Left ventricle myocardium inferior (tissue), 1 donor: ENCODE data around the gene NPR2. TPM values are rescaled to one million over a fixed set of nuclear protein-coding genes. Genes with fewer than 3 reads are reported as not detected.

Experiments used
- DNase-seq: peaks from one replicate; pipeline ENCODE4 v3.0.0-alpha.2; 2020
- H3K27ac ChIP-seq: fragments of 200-600 bp; replicated peaks from 2 replicates; pipeline ENCODE4 v1.8.0; 2021
- H3K27me3 ChIP-seq: fragments of 200-600 bp; 2 replicates; pipeline ENCODE4 v1.8.0; 2021; ENCODE audit warnings: low read depth
- H3K36me3 ChIP-seq: fragments of 200-600 bp; 2 replicates; pipeline ENCODE4 v1.8.0; 2021
- H3K4me1 ChIP-seq: fragments of 200-600 bp; 2 replicates; pipeline ENCODE4 v1.8.0; 2021
- H3K4me3 ChIP-seq: fragments of 200-600 bp; 2 replicates; pipeline ENCODE4 v1.8.0; 2021; ENCODE audit warnings: mild to moderate bottlenecking, moderate library complexity
- H3K9me3 ChIP-seq: fragments of 200-600 bp; replicated peaks from 2 replicates; pipeline ENCODE4 v1.8.0; 2021
- intact Hi-C: fragments of 100-400 bp; cut with micrococcal nuclease; formaldehyde crosslinking; loops from one replicate; pipeline ENCODE4 v1.11.0; 2022
- total RNA-seq: library from RNA; stranded (reverse); fragmentation: NEBNext Ultra II Directional; extraction: Animal tissue kit (Norgen Biotek cat#: 25700); gene quantifications from one replicate; pipeline ENCODE4 v1.2.1, GENCODE V29; 2021
- TF ChIP-seq, protein P1 (sequence below): fragments of 200-600 bp; IDR thresholded peaks from 2 replicates; pipeline ENCODE4 v1.8.0; 2021; ENCODE audit warnings: antibody characterized with exemption, mild to moderate bottlenecking, borderline replicate concordance
- donor health status: DM: no; HTN: yes; CAD: no; lungs with severe emphysema.

The NPR2 gene
- total RNA-seq, 1 donor from 2014 or later: 24.2 TPM

DNA sequence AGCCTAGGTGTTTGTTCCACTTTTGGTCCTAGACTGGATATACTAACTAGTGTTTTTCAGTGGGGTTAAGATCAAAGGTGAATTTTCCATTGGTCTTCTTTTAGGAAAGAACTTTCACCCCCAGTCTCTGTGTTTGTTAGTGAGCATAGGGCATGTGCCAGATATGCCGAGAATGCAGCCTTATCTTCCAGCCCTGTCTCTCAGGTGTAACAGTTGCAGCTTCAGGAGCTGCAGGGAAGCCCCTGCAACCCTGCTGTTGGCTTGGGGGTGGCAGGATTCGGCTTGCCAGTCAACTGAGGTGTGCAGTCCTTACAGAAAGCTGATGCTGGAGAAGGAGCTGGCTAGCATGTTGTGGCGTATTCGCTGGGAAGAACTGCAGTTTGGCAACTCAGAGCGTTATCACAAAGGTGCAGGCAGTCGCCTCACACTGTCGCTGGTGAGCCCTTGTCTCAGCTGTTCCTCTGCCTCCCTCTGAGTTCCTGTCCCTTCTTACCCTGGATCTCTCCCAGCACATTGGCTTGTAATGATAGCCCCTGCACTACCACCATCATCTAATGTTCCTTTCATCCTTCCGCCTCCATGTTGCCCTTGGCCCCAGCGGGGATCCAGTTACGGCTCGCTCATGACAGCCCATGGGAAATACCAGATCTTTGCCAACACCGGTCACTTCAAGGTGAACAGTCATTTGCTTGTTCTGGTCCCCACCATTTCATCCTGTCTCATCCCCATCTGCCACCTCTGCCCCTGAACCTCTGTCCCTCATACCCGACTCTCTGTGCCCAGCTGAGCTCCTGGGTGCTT, 10.1 kb downstream of the NPR2 start:
- DNase-seq: no peak
- H3K36me3 ChIP-seq: peaks cover 55% of the 10 kb centered on the region
- H3K27ac ChIP-seq: no peak overlapping the region
- H3K4me1 ChIP-seq: no peaks in the 10 kb centered on the region
- no peaks in the 10 kb centered on the region for H3K27me3 ChIP-seq
- intact Hi-C loops: no loop called here
- no peaks in the 10 kb centered on the region for H3K9me3 ChIP-seq
- TF ChIP-seq, protein P1, sequence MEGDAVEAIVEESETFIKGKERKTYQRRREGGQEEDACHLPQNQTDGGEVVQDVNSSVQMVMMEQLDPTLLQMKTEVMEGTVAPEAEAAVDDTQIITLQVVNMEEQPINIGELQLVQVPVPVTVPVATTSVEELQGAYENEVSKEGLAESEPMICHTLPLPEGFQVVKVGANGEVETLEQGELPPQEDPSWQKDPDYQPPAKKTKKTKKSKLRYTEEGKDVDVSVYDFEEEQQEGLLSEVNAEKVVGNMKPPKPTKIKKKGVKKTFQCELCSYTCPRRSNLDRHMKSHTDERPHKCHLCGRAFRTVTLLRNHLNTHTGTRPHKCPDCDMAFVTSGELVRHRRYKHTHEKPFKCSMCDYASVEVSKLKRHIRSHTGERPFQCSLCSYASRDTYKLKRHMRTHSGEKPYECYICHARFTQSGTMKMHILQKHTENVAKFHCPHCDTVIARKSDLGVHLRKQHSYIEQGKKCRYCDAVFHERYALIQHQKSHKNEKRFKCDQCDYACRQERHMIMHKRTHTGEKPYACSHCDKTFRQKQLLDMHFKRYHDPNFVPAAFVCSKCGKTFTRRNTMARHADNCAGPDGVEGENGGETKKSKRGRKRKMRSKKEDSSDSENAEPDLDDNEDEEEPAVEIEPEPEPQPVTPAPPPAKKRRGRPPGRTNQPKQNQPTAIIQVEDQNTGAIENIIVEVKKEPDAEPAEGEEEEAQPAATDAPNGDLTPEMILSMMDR: no peak
- H3K4me3 ChIP-seq: no peak overlapping the region

DNA sequence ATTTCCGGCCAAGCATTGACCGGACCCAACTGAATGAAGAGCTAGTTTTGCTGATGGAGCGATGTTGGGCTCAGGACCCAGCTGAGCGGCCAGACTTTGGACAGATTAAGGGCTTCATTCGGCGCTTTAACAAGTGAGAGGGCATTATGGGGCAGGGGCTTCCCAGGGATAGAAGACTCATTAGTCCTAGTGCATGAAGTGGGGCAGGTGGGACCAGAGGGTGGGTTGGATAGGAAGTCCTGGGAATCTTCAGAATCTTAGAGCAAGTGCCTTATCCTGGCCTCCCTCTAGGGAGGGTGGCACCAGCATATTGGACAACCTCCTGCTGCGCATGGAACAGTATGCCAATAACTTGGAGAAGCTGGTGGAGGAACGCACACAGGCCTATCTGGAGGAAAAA, 14.7 kb downstream of the NPR2 start:
- Histone ChIP-seq H3K4me1 (peaks cover 5% of the 10 kb centered on the region), H3K36me3 (peaks cover 73% of the 10 kb centered on the region), H3K27ac (no peak overlapping the region), H3K9me3 (no peaks in the 10 kb centered on the region), H3K27me3 (no peaks in the 10 kb centered on the region), H3K4me3 (no peak overlapping the region)
- intact Hi-C loops: no loop called here
- DNase-seq: no peak
- TF ChIP-seq, protein P1: no peak

DNA sequence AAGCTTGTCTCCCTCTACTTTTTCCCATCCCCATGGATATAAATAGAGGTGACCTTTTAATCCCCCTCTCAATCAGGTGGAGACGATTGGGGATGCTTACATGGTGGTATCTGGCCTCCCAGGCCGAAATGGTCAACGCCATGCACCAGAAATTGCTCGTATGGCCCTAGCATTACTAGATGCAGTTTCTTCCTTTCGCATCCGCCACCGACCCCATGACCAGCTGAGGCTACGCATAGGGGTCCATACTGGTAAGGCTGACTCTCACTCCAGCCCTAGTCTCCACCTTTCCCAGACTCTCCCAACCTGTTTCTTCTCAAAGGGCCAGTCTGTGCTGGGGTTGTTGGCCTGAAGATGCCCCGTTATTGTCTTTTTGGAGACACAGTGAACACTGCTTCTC, 17.0 kb downstream of the NPR2 start:
- Histone ChIP-seq H3K4me1 (peaks cover 29% of the 10 kb centered on the region), H3K27ac (no peak overlapping the region), H3K36me3 (peaks cover 53% of the 10 kb centered on the region), H3K9me3 (no peaks in the 10 kb centered on the region), H3K27me3 (no peaks in the 10 kb centered on the region), H3K4me3 (no peak overlapping the region)
- intact Hi-C loops: no loop called here
- TF ChIP-seq, protein P1: no peak
- DNase-seq: no peak

DNA sequence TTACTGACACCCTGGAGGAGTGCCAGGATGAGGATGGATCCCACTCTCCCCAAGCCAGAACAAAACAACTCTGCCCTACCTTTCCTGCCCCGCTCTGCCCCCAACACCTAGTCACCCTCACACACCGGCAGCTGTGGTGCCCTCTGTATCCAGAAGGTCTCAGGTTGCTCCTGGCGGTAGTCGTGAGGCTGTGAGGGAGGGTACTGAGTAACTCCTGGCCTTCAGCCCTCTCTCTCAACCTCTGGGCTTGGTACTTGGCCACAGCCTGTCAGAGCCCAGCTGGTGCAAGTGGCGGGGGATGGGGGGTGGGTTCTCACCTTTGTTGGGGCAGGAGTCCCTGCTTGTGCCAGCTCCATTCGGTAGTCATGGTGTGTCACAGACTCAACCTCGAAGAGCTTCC, 18.7 kb downstream of the NPR2 start:
- DNase-seq: no peak
- H3K4me1 ChIP-seq: peaks cover 43% of the 10 kb centered on the region
- no peak overlapping the region for H3K4me3 ChIP-seq
- H3K27me3 ChIP-seq: no peaks in the 10 kb centered on the region
- no peak overlapping the region for H3K27ac ChIP-seq
- peaks cover 47% of the 10 kb centered on the region for H3K36me3 ChIP-seq
- TF ChIP-seq, protein P1: no peak
- no peaks in the 10 kb centered on the region for H3K9me3 ChIP-seq
- intact Hi-C loops: no loop called here

DNA sequence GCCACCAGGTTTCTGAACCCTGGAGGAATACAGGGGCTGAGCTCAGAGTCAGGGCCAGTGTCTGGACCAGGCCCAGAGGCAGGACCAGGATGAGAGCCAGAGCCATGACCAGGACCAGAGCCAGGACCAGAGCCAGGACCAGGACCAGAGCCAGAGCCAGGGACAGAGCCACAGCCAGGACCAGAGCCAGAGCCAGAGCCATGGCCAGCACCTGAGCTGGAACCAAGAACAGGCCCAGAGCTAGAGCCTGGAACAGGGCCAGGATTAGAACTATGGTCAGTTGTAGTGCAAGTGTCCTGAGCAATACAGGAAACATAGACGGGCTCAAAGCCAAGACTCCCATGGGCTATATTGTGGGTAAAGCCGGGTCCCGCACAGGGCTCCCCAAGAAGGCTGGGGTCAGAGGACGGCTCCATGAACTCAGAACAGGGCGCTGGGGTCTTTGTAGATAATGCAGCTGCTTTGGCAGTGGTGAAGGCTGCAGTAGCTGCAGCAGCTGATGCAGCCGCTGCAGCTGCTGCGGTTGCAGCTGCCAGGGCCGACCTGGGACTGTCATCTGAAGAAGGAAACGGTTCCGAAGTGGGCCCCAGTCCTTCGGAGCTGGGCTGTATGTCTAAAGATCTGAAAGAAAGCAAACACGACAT, 20.1 kb downstream of the NPR2 start:
- DNase-seq: peak; percentile 46
- H3K4me3 ChIP-seq: peak overlapping the region; percentile 76
- TF ChIP-seq, protein P1: no peak
- no peaks in the 10 kb centered on the region for H3K27me3 ChIP-seq
- peaks cover 47% of the 10 kb centered on the region for H3K4me1 ChIP-seq
- H3K27ac ChIP-seq: peak overlapping the region; percentile 98
- H3K9me3 ChIP-seq: no peaks in the 10 kb centered on the region
- H3K36me3 ChIP-seq: peaks cover 34% of the 10 kb centered on the region
- intact Hi-C loops: no loop called here
